Vagina (tissue), 2 donors: ENCODE data around the gene HLTF.

Source experiments
- POLR2A ChIP-seq, 2 donors: fragments of 450-650 bp; IDR thresholded peaks; one replicate each; pipeline ENCODE4 v1.6.1; 2017; ENCODE audit warnings: antibody characterized with exemption in 2 of 2, mild to moderate bottlenecking in 2 of 2, moderate library complexity in 2 of 2
- POLR2AphosphoS5 ChIP-seq, 2 donors: sonication (generic); formaldehyde crosslinking; IDR thresholded peaks; one replicate each; pipeline ENCODE4 v1.9.0; 2017; ENCODE audit warnings: antibody characterized with exemption in 2 of 2, mild to moderate bottlenecking in 2 of 2, low read depth in 1 of 2; ENCODE audit not compliant: insufficient read depth in 1 of 2
- TF ChIP-seq, protein P1 (sequence below), 3 experiments: fragments of 450-650 bp in 2 of 3; fragments of 200-600 bp in 1 of 3; sonication (generic) in 1 of 3; IDR thresholded peaks; one replicate each; pipeline ENCODE4 v1.5.1; 2017 to 2019; ENCODE audit warnings: antibody characterized with exemption in 3 of 3, mild to moderate bottlenecking in 2 of 3, moderate library complexity in 2 of 3

DNA sequence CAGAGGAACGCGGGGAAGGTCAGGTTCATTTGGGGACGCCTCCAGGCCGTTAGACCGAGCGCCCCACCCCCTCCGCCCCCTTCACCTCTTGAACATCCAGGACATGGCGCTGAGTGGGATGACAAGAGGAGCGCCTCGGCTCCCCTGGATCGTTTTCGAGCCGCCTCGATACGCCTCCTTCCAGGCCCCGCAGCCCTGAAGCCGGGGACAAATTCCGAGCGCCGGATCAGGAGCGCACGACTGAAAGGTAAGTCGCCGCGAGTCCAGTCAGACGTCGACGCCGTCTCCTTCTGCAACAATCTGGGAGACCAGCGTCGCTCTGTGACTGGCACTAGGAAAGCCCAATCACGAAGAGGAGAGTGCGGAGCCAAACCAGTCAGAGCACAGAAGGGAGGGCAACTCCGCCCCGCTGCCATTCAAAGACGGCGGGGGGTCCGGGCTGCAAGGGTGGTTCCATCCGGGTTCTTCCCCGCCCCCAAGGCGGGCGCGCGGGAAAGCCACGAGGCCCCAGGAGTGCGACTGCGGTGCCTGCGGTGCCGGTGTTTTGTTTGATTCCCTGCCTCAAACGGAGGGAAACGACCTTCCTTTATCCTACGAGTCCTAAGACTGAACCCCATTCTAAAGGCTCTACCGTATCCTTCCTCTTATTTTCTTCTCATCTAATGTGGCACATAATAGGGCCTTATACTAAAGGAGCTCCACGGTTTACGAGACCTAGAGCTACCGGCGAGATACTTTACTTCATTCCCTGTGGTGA, at the start of gene HLTF:
- TF ChIP-seq POLR2A (IDR thresholded peaks at IDR 0.05) (no peak), POLR2AphosphoS5 (IDR thresholded peaks at IDR 0.05; ENCODE audit: insufficient read depth in 1 of 2, low read depth in 1 of 2) (peak; percentile 65 to 89)
- TF ChIP-seq, protein P1, sequence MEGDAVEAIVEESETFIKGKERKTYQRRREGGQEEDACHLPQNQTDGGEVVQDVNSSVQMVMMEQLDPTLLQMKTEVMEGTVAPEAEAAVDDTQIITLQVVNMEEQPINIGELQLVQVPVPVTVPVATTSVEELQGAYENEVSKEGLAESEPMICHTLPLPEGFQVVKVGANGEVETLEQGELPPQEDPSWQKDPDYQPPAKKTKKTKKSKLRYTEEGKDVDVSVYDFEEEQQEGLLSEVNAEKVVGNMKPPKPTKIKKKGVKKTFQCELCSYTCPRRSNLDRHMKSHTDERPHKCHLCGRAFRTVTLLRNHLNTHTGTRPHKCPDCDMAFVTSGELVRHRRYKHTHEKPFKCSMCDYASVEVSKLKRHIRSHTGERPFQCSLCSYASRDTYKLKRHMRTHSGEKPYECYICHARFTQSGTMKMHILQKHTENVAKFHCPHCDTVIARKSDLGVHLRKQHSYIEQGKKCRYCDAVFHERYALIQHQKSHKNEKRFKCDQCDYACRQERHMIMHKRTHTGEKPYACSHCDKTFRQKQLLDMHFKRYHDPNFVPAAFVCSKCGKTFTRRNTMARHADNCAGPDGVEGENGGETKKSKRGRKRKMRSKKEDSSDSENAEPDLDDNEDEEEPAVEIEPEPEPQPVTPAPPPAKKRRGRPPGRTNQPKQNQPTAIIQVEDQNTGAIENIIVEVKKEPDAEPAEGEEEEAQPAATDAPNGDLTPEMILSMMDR (IDR thresholded peaks at IDR 0.05), result no peak
